GM13977 (cell line): ENCODE data around the gene ULK4.
"Not testable (repeated sequence)": the region's sequence is repeated elsewhere in the genome, so short reads cannot be mapped to it uniquely, and the experiment has no call there.

Source experiments
- DNase-seq: peaks from one replicate; pipeline ENCODE4 v3.0.0; 2012; ENCODE audit warnings: low spot score
- in situ Hi-C: fragments of 300-500 bp; cut with MboI; formaldehyde crosslinking; loops from one replicate; pipeline ENCODE4 v1.12.0; 2022; ENCODE audit warnings: low sequenced_read_pairs, low pct_unique_long_range_greater_than_20kb, mixed read lengths, inconsistent platforms; ENCODE audit not compliant: unreplicated experiment
- TF ChIP-seq, protein P1 (sequence below): IDR thresholded peaks from 2 replicates; pipeline ENCODE4 v1.5.1; 2012; ENCODE audit warnings: mild to moderate bottlenecking, control low read depth; ENCODE audit not compliant: insufficient read depth; ENCODE audit errors: extremely low read depth, missing control alignments

The ULK4 gene

DNA sequence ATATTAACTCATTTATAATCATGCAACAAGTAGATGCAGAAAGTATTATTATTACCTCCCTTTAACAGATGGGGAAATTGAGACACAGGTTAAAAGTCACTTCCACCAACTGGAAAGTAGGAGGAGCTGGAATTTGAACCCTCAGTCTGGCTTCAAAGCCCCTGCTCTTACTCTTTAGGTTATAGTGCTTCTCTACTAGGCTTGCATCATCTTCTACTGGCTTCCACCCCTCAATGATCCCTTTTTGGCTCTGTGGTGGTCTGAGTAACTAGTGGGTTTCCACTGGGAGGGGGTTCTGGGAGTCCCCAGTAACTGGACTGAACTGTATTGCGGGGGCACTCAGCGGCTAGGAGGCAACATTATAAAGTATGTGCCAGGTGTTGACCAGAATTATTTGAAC, 671.6 kb downstream of the ULK4 start:
- DNase-seq: no peak
- TF ChIP-seq, protein P1, sequence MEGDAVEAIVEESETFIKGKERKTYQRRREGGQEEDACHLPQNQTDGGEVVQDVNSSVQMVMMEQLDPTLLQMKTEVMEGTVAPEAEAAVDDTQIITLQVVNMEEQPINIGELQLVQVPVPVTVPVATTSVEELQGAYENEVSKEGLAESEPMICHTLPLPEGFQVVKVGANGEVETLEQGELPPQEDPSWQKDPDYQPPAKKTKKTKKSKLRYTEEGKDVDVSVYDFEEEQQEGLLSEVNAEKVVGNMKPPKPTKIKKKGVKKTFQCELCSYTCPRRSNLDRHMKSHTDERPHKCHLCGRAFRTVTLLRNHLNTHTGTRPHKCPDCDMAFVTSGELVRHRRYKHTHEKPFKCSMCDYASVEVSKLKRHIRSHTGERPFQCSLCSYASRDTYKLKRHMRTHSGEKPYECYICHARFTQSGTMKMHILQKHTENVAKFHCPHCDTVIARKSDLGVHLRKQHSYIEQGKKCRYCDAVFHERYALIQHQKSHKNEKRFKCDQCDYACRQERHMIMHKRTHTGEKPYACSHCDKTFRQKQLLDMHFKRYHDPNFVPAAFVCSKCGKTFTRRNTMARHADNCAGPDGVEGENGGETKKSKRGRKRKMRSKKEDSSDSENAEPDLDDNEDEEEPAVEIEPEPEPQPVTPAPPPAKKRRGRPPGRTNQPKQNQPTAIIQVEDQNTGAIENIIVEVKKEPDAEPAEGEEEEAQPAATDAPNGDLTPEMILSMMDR: no peak
- in situ Hi-C loops: no loop called here

DNA sequence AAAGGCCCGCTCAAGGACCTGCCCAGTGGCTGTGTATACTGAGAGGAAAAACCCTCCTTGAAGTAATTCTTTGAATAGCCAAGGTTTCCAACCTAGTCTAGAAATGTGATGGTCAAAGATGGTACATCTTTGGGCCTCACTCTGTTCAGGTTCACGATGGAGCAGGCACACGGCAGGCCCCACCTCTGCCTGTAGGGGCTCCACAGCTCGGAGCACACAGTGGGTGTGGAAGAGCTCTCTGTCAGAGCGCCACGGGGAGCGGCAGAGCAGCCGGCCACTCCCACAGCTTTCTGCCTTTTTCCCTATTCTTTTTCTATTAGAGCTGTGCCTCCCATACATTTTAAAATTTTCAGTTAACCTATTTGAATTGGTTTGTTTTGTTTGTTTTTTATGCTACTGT, 673.1 kb downstream of the ULK4 start:
- TF ChIP-seq, protein P1: no peak
- in situ Hi-C loops: no loop called here
- no peak for DNase-seq

DNA sequence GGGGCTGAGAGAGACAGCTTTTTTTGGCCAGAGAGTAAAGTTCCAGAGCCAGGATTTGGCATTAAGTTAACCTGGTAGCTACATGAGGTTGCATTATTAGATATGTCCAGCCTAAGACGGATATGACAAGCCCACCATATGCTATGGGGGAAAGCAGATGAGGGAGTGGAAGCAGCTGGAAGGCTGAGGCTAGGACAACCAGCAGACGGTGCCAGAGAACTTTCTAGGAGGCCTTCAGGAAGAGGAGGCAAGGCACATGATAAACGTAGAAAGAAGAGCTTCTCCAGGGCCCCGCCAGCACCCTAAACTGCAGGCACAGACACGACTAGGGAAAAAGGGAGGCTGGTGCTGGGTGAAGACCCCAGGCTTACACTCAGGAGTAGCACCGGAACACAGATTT, 675.6 kb downstream of the ULK4 start:
- no peak for DNase-seq
- in situ Hi-C loops: no loop called here
- TF ChIP-seq, protein P1: no peak

DNA sequence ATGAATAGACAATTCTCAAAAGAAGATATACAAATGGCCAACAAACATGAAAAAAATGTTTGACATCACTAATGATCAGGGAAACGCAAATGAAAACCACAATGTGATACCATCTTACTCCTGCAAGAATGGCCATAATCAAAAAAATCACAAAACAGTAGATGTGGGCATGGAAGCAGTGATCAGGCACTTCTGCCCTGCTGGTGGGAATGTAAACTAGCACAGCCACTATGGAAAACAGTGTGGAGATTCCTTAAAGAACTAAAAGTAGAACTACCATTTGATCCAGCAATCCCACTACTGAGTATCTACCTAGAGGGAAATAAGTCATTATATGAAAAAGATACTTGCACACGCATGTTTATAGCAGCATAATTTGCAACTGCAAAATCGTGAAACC, 677.0 kb downstream of the ULK4 start:
- DNase-seq, in situ Hi-C loops: not testable (repeated sequence)

DNA sequence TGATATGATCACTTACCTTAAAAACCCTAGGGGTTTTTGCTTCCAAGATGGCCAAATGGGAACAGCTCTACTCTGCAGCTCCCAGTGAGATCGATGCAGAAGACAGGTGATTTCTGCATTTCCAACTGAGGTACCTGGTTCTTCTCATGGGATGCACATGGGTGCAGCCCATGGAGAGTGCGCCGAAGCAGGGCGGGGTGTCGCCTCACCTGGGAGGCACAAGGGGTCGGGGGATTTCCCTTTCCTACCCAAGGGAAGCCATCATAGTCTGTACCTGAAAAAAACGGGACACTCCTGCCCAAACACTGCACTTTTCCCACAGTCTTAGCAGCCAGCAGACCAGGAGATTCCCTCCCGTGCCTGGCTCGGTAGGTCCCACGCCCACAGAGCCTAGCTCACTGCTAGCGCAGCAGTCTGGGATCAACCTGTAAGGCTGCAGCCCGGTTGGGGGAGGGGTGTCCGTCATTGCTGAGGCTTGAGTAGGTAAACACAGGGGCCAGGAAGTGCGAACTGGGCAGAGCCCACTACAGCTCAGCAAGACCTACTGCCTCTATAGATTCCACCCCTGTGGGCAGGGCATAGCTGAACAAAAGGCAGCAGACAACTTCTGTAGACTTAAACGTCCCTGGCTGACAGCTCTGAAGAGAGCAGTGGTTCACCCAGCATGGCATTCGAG, 684.0 kb downstream of the ULK4 start:
- in situ Hi-C loops: no loop called here
- TF ChIP-seq, protein P1: no peak
- no peak for DNase-seq

DNA sequence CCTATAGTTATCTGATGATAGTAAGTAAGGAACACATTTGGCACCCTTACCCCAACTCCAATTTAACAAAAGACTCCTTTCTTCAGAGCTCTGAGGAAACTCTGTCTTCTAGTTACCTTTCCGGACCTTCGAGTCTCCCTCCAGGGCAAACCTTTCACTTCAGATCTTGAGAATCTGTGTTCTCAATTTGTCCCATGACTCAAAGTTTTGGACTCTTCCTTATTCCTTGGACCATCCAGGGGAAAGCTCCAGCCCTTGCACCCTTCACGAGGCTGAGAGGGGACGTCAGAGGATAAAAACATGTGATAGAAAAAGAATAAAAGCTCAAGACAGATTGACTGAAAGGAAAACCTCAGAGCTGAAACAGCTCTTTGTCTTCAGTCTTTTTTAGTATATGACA, 685.7 kb downstream of the ULK4 start:
- TF ChIP-seq, protein P1: no peak
- in situ Hi-C loops: no loop called here
- DNase-seq: no peak

DNA sequence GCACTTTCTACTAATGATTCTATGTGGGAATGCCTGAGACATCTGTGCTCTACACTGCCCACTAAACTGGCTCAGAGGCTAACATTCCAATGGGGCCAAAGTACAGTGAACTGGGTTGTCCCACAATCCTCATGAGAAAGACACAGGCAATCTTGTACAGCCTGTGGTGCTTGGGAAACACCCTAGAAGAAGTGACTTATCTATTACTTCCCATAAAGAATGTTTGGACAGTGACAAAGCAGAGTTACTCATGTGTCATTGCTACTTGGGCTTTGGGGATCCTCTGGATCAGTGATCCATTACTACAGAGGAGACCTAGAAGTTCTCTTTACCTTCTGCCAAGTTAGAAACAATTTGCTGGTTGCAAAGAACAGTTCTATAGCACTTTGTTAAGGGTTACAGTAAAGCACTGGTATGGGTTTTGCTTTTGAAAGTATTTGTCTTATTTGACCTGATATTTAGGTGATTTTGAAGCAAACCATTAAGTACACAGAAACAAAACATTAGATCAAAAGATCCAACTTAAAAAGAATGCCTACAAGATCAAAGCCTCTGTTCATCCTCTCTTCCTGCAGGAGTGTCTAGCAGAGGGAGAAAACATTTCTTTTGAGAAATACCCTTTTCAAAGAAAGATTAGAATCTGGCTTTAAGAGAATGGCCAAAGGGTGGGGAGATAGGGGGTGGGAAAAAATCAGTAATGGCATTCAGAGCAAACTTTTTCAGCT, 686.8 kb downstream of the ULK4 start:
- DNase-seq: no peak
- in situ Hi-C loops: no loop called here
- TF ChIP-seq, protein P1: no peak
